Activated naive CD8-positive, alpha-beta T cell (primary cell): ENCODE data around the gene RAD1.

ENCODE experiments used
- H3K27ac Mint-ChIP-seq: one replicate; pipeline ENCODE4 v1.8.0; 2021; ENCODE audit warnings: mixed read lengths
- H3K27me3 Mint-ChIP-seq: one replicate; pipeline ENCODE4 v1.8.0; 2021; ENCODE audit warnings: mixed read lengths
- H3K36me3 Mint-ChIP-seq: one replicate; pipeline ENCODE4 v1.8.0; 2021; ENCODE audit warnings: mixed read lengths
- H3K4me1 Mint-ChIP-seq: one replicate; pipeline ENCODE4 v1.8.0; 2021; ENCODE audit warnings: low read depth, mixed read lengths
- H3K4me3 Mint-ChIP-seq: one replicate; pipeline ENCODE4 v1.8.0; 2021; ENCODE audit warnings: mild to moderate bottlenecking, mixed read lengths
- H3K9me3 Mint-ChIP-seq: one replicate; pipeline ENCODE4 v1.8.0; 2021; ENCODE audit warnings: low read depth, mixed read lengths

RAD1 gene

DNA sequence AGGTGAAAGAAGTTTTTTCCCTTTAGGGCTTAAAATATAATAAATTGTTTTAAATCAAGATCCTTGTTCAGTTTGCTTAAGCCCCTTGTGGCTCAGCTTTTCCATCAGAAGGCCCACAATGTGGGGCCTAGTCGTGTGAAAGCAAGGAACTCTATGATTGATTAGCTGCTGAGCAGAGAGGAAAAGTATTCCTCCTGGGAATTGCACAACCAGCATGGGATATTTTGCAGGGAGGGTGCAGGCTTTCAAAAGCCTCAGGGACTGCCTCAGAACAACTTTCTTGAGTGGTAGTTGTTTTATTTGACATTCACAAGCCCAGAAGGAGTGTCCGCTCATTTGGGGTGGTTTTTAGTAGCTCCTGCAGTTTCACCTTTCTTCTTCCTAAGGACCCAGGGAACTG is 56.5 kb downstream of the RAD1 start:
- H3K9me3 Mint-ChIP-seq = no peaks in the 10 kb centered on the region
- H3K36me3 Mint-ChIP-seq = peaks cover 3% of the 10 kb centered on the region
- no peak overlapping the region for H3K27ac Mint-ChIP-seq
- H3K27me3 Mint-ChIP-seq = peaks cover 3% of the 10 kb centered on the region
- H3K4me3 Mint-ChIP-seq = no peak overlapping the region
- H3K4me1 Mint-ChIP-seq = no peaks in the 10 kb centered on the region

DNA sequence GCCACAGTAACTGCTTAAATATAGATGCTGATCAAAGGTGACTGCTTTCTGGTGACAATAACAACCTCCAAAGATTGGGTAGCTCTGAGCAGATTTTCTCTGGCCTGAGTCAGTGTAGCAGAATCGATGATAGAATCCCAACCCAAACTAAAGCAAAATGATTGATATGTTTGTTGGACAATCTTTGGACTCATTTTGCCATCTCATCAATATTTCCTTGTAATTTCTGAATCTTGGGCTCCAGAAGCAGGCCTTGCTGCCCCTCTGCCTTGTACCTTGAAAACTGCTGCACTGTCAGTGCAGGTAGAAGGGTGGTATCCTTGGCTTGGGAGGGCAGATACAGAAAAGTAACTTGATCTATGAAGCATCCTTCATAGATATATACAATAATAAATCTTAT is 57.4 kb downstream of the RAD1 start:
- Mint-ChIP-seq H3K4me1 (no peaks in the 10 kb centered on the region), H3K4me3 (no peak overlapping the region), H3K36me3 (peaks cover 3% of the 10 kb centered on the region), H3K9me3 (no peaks in the 10 kb centered on the region), H3K27ac (no peak overlapping the region), H3K27me3 (peaks cover 3% of the 10 kb centered on the region)

DNA sequence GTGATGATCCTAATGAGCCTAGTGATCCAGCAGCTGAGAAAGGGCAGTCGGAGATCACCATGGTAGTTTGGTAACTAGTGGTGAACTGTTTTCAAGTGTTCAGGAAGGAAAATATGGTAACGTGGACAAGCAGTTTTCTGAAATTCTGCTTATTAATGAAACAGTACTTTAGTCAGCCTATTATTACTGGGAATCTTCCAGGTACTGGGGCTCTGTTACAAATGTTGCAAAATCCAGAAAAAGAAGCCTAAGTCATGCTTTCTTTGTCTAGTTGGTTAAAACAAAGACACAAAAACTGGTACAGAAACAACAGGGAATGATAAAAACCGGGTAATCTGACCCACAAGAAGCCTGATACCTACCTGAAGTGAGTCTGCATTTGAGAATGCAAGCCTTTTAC is 58.1 kb downstream of the RAD1 start:
- no peak overlapping the region for H3K27ac Mint-ChIP-seq
- no peak overlapping the region for H3K4me3 Mint-ChIP-seq
- no peaks in the 10 kb centered on the region for H3K9me3 Mint-ChIP-seq
- peaks cover under 1% of the 10 kb centered on the region for H3K36me3 Mint-ChIP-seq
- peaks cover 5% of the 10 kb centered on the region for H3K27me3 Mint-ChIP-seq
- H3K4me1 Mint-ChIP-seq = no peaks in the 10 kb centered on the region
